Muscle layer of colon (tissue), 2 donors: ENCODE results near the gene CCDC195.
"Not testable (repeated sequence)": the region's sequence is repeated elsewhere in the genome, so short reads cannot be mapped to it uniquely, and the experiment has no call there.

Source experiments
- H3K27ac ChIP-seq: one replicate; pipeline ENCODE4 v1.7.0; 2013; ENCODE audit warnings: low read depth, mild to moderate bottlenecking, low read length, moderate library complexity
- H3K27me3 ChIP-seq, 2 donors: one replicate each; pipeline ENCODE4 v1.7.0; 2013; ENCODE audit warnings: low read length in 2 of 2, mild to moderate bottlenecking in 2 of 2; ENCODE audit not compliant: insufficient read depth in 2 of 2, control insufficient read depth in 1 of 2
- H3K36me3 ChIP-seq: one replicate; pipeline ENCODE4 v1.7.0; 2013; ENCODE audit warnings: mild to moderate bottlenecking, low read length; ENCODE audit not compliant: insufficient read depth
- H3K4me1 ChIP-seq: one replicate; pipeline ENCODE4 v1.7.0; 2013; ENCODE audit warnings: mild to moderate bottlenecking, low read length; ENCODE audit not compliant: insufficient read depth
- H3K4me3 ChIP-seq, 2 donors: one replicate each; pipeline ENCODE4 v1.7.0; 2013; ENCODE audit warnings: low read length in 2 of 2, low read depth in 1 of 2, mild to moderate bottlenecking in 1 of 2, moderate library complexity in 1 of 2
- H3K9ac ChIP-seq: one replicate; pipeline ENCODE4 v1.7.0; 2013; ENCODE audit warnings: low read length
- H3K9me3 ChIP-seq: one replicate; pipeline ENCODE4 v1.7.0; 2013; ENCODE audit warnings: mild to moderate bottlenecking, low read length
- donor health status: abdominal sarcoma.
- donor health status: Adenocarcinoma of cecum.

Gene CCDC195

GRCh38 chr2:224688997-224689396 lies 27.2 kb downstream of the CCDC195 start:
- Histone ChIP-seq H3K9me3 (no peaks in the 10 kb centered on the region), H3K27me3 (no peaks in the 10 kb centered on the region), H3K9ac (no peak overlapping the region), H3K36me3 (no peaks in the 10 kb centered on the region), H3K4me1 (no peaks in the 10 kb centered on the region), H3K27ac (no peak overlapping the region), H3K4me3 (no peak overlapping the region)

DNA sequence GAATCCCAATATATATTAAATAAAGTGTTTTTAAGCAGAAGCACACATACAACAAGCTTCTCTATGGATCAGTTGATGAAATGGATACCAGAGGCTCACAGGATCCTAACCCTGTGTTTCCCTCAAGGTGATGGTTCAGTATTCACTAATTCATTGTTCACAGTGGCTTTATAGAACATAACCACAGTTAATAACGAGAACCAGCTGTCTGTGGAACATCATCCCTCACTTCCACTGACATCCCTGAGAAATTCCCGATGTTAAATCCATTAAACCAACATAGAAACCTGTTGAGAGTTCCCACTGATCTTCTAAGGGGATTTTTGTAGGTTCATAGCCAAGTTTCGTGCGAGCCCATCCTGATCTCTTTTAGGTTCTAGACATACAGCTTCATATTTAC lies 29.0 kb downstream of the CCDC195 start:
- no peak overlapping the region for H3K4me3 ChIP-seq
- H3K36me3 ChIP-seq, result no peaks in the 10 kb centered on the region
- H3K9me3 ChIP-seq, result no peaks in the 10 kb centered on the region
- H3K4me1 ChIP-seq, result no peaks in the 10 kb centered on the region
- no peak overlapping the region for H3K9ac ChIP-seq
- H3K27me3 ChIP-seq, result no peaks in the 10 kb centered on the region
- H3K27ac ChIP-seq, result no peak overlapping the region

GRCh38 chr2:224685121-224685520 lies 31.0 kb downstream of the CCDC195 start:
- H3K27me3 ChIP-seq, result no peaks in the 10 kb centered on the region
- H3K27ac ChIP-seq, result no peak overlapping the region
- H3K9ac ChIP-seq, result no peak overlapping the region
- no peaks in the 10 kb centered on the region for H3K9me3 ChIP-seq
- no peaks in the 10 kb centered on the region for H3K36me3 ChIP-seq
- no peaks in the 10 kb centered on the region for H3K4me1 ChIP-seq
- no peak overlapping the region for H3K4me3 ChIP-seq

GRCh38 chr2:224682134-224682533 lies 34.0 kb downstream of the CCDC195 start:
- Histone ChIP-seq H3K4me1 (no peaks in the 10 kb centered on the region), H3K4me3 (no peak overlapping the region), H3K27ac (no peak overlapping the region), H3K9ac (no peak overlapping the region), H3K27me3 (no peaks in the 10 kb centered on the region), H3K9me3 (no peaks in the 10 kb centered on the region), H3K36me3 (no peaks in the 10 kb centered on the region)

GRCh38 chr2:224671731-224672130 lies 44.4 kb downstream of the CCDC195 start:
- Histone ChIP-seq H3K4me1 (no peaks in the 10 kb centered on the region), H3K27ac (no peak overlapping the region), H3K27me3 (no peaks in the 10 kb centered on the region), H3K36me3 (no peaks in the 10 kb centered on the region), H3K9ac (no peak overlapping the region), H3K9me3 (no peaks in the 10 kb centered on the region), H3K4me3 (no peak overlapping the region)

GRCh38 chr2:224670203-224670602 lies 46.0 kb downstream of the CCDC195 start:
- no peak overlapping the region for H3K27ac ChIP-seq
- no peaks in the 10 kb centered on the region for H3K9me3 ChIP-seq
- no peaks in the 10 kb centered on the region for H3K4me1 ChIP-seq
- no peak overlapping the region for H3K9ac ChIP-seq
- H3K36me3 ChIP-seq, result no peaks in the 10 kb centered on the region
- H3K27me3 ChIP-seq, result no peaks in the 10 kb centered on the region
- no peak overlapping the region for H3K4me3 ChIP-seq

DNA sequence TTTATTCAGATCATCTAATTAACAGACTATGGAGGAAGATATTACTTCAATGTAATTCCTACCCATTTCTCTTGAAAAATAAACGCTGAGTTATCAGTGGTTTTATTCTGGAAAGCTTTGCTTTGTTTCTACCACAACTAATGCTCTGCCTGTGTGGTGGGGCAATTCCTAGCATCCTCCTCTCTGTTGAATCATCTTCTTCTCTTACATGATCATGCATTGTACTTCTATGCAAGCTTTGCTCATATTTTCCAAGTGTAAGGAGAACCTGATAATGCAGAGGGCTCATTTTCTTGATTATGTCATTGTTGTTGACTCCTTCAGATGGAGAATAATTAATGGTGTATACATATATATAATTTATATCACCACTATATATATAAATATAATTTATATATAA lies 46.7 kb downstream of the CCDC195 start:
- Histone ChIP-seq H3K27me3 (no peaks in the 10 kb centered on the region), H3K9me3 (no peaks in the 10 kb centered on the region), H3K9ac (no peak overlapping the region), H3K4me3 (no peak overlapping the region), H3K36me3 (no peaks in the 10 kb centered on the region), H3K4me1 (no peaks in the 10 kb centered on the region), H3K27ac (no peak overlapping the region)

GRCh38 chr2:224668123-224668909 lies 47.8 kb downstream of the CCDC195 start:
- Histone ChIP-seq H3K9ac (no peak overlapping the region), H3K27ac (no peak overlapping the region), H3K36me3 (no peaks in the 10 kb centered on the region), H3K4me3 (no peak overlapping the region), H3K9me3 (no peaks in the 10 kb centered on the region), H3K27me3 (no peaks in the 10 kb centered on the region), H3K4me1 (no peaks in the 10 kb centered on the region)

DNA sequence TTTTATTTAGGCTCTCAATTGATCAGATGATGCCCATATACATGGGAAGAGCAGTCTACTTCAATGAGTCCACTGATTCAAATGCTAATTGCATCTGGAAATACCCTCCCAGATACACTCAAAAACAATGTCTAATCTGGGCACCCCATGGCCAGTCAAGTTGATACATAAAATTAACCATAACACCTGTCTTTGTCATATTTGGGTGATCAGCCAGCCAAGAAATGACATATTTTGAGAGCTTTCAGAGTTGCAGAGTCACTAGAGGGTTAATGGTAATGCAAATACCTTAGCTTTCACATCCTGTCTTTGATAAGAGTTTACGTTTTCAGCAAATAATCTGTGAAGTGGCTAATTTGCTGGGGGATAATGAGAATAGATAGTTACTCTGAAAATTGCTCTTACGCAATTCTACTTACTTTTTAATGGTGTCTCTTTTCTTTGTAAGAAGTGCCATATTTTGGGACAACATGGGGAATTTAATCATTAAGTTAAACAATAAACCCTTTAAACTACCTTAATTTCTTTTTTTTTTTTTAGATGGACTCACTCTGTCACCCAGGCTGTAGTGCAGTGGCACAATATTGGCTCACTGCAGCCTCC lies 49.1 kb downstream of the CCDC195 start:
- H3K27ac ChIP-seq, result no peak overlapping the region
- no peaks in the 10 kb centered on the region for H3K36me3 ChIP-seq
- H3K9me3 ChIP-seq, result no peaks in the 10 kb centered on the region
- no peaks in the 10 kb centered on the region for H3K27me3 ChIP-seq
- no peaks in the 10 kb centered on the region for H3K4me1 ChIP-seq
- no peak overlapping the region for H3K4me3 ChIP-seq
- no peak overlapping the region for H3K9ac ChIP-seq

- H3K27me3 ChIP-seq, H3K4me1 ChIP-seq: not testable (repeated sequence)
Observed at GRCh38 chr2:224663322-224663721, 52.8 kb downstream of the CCDC195 start.

GRCh38 chr2:224661708-224662107 lies 54.5 kb downstream of the CCDC195 start:
- not testable (repeated sequence) for H3K4me3 ChIP-seq, H3K9me3 ChIP-seq, H3K9ac ChIP-seq, H3K27ac ChIP-seq, H3K27me3 ChIP-seq, H3K4me1 ChIP-seq, H3K36me3 ChIP-seq

More at GRCh38 chr2:224663322-224663721, 52.8 kb downstream of the CCDC195 start:
- not testable (repeated sequence) for H3K4me3 ChIP-seq, H3K36me3 ChIP-seq, H3K9ac ChIP-seq, H3K27ac ChIP-seq, H3K9me3 ChIP-seq

DNA sequence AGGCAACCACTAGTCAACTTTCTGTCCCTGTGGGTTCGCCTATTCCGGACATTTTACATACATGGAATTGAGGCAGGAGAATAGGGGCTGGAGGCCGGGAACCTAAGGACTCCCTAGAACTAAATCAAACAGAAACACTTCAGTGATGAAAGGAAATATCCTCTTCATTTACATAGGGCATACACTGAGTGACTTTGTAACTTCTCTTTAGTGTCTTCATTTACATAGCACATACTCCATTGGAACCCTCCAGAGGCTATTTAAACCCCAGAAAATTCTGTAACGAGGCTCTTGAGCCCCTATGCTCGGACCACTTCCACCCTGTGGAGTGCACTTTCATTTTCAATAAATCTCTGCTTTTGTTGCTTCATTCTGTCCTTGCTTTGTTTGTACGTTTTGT lies 56.5 kb downstream of the CCDC195 start:
- Histone ChIP-seq H3K4me3 (no peak overlapping the region), H3K27me3 (no peaks in the 10 kb centered on the region), H3K9ac (no peak overlapping the region), H3K27ac (no peak overlapping the region), H3K9me3 (no peaks in the 10 kb centered on the region), H3K4me1 (no peaks in the 10 kb centered on the region), H3K36me3 (no peaks in the 10 kb centered on the region)
